Erythroblast (primary cell): ENCODE measurements around the gene NLGN3.

ENCODE experiments used
- GATA1 ChIP-seq: IDR thresholded peaks from 2 replicates; pipeline ENCODE4 v1.6.1; 2011; ENCODE audit warnings: low read depth, mild to moderate bottlenecking, control low read depth, low read length, moderate library complexity
- POLR2A ChIP-seq: IDR thresholded peaks from 2 replicates; pipeline ENCODE4 v1.6.1; 2011; ENCODE audit warnings: mild to moderate bottlenecking, low read length

DNA sequence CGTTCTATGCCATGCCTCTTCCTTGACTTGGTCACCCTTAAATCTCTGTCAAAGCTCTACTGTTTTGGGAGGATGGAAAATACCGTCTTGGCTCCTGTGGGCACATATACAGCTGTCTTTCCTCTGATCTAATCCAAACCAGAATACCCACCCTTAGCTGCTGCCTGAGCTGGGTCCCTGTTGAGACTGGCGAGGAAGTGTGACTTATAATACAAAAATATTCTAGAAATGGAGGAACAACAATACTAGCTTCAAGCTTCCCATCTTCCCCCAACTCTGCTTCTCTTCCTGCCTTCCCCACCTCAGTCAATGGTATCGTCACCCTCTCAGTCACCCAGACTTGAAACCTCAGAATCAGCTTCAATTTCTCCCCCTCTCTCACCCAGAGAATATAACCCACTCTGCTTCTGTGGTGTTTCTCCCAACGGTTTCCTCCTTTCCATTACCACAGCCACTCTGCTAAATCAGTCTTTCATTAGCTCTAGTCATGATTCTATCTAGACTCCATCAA, 32.7 kb upstream of the NLGN3 start:
- TF ChIP-seq POLR2A (peak; percentile 10), GATA1 (no peak)
